Right lobe of liver (tissue), 4 donors: ENCODE measurements around the gene RAB28.

Source experiments
- POLR2A ChIP-seq: fragments of 450-650 bp; IDR thresholded peaks from one replicate; pipeline ENCODE4 v1.6.1; 2017; ENCODE audit warnings: antibody characterized with exemption, mild to moderate bottlenecking
- TF ChIP-seq, protein P1 (sequence below), 4 donors: fragments of 200-600 bp in 3 of 4; fragments of 450-650 bp in 1 of 4; IDR thresholded peaks; one replicate each; pipeline versions ENCODE4 v1.5.1 to v1.8.0; 2016 to 2022; ENCODE audit warnings: antibody characterized with exemption in 4 of 4, mild to moderate bottlenecking in 2 of 4
- donor health status: DM: no; HTN: no; CAD: no.
- donor health status: DM: no; HTN: no; CAD: no.
- donor health status: DM: no; HTN: yes; CAD: no.

DNA sequence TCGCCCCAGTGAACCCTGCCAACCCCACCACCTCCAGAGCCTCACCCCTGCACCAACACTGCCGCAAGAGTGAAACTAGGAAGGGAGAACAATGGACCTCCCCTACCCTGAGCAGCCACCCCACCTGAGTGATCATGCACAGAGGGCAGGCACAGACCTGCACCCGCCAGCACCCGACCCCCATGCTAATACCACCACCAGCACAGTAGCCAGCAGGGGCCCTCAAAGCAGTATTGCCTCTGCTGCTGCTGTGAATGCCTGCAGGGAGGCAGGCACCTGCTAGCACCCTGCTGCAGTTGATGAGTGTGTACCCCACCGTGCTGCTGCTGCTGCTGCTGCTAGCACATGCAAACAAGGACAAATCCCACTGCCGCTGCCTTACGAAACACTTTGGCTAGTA, 100.1 kb downstream of the RAB28 start:
- TF ChIP-seq, protein P1, sequence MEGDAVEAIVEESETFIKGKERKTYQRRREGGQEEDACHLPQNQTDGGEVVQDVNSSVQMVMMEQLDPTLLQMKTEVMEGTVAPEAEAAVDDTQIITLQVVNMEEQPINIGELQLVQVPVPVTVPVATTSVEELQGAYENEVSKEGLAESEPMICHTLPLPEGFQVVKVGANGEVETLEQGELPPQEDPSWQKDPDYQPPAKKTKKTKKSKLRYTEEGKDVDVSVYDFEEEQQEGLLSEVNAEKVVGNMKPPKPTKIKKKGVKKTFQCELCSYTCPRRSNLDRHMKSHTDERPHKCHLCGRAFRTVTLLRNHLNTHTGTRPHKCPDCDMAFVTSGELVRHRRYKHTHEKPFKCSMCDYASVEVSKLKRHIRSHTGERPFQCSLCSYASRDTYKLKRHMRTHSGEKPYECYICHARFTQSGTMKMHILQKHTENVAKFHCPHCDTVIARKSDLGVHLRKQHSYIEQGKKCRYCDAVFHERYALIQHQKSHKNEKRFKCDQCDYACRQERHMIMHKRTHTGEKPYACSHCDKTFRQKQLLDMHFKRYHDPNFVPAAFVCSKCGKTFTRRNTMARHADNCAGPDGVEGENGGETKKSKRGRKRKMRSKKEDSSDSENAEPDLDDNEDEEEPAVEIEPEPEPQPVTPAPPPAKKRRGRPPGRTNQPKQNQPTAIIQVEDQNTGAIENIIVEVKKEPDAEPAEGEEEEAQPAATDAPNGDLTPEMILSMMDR (IDR thresholded peaks at IDR 0.05), result no peak
- no peak for TF ChIP-seq POLR2A
